ENCODE data around the gene FTSJ1.
A peak's percentile ranks its signal among the peaks of the same experiment; 100 is the strongest.

FTSJ1 gene

GRCh38 chrX:48530736-48531135 is 54.7 kb downstream of the FTSJ1 start:
- no peak for TF ChIP-seq CTCF (IDR thresholded peaks at IDR 0.05; ENCODE audit: low read depth, low read length)
- in situ Hi-C loops (cut with HindIII; ENCODE audit: low sequenced_read_pairs), result no loop called here
- no peak for DNase-seq (ENCODE audit: low read depth, low spot score)
- no peak overlapping the region for H3K4me3 ChIP-seq (ENCODE audit: low read depth, low read length)

GRCh38 chrX:48531358-48531959 is 55.5 kb downstream of the FTSJ1 start:
- no peak for TF ChIP-seq CTCF (IDR thresholded peaks at IDR 0.05; ENCODE audit: low read depth, low read length)
- in situ Hi-C loops (cut with HindIII; ENCODE audit: low sequenced_read_pairs), result no loop called here
- DNase-seq (ENCODE audit: low read depth, low spot score), result peak; percentile 69
- H3K4me3 ChIP-seq (ENCODE audit: low read depth, low read length), result no peak overlapping the region

- no peak for TF ChIP-seq CTCF (IDR thresholded peaks at IDR 0.05; ENCODE audit: low read depth, low read length)
- in situ Hi-C loops (cut with HindIII; ENCODE audit: low sequenced_read_pairs), result no loop called here
- no peak for DNase-seq (ENCODE audit: low read depth, low spot score)
- no peak overlapping the region for H3K4me3 ChIP-seq (ENCODE audit: low read depth, low read length)
Measured at GRCh38 chrX:48532161-48532560, 56.2 kb downstream of the FTSJ1 start.

- in situ Hi-C loops (cut with HindIII; ENCODE audit: low sequenced_read_pairs), result no loop called here
- no peak for DNase-seq (ENCODE audit: low read depth, low spot score)
- H3K4me3 ChIP-seq (ENCODE audit: low read depth, low read length), result no peak overlapping the region
- no peak for TF ChIP-seq CTCF (IDR thresholded peaks at IDR 0.05; ENCODE audit: low read depth, low read length)
Measured at GRCh38 chrX:48533165-48533564, 57.2 kb downstream of the FTSJ1 start.
